GM21390 (cell line): ENCODE measurements around the gene SKOR1.

ENCODE experiments used
- ATAC-seq: cut with Tn5 transposase; IDR thresholded peaks from one replicate; pipeline ENCODE4 v1.9.1; 2021; ENCODE audit not compliant: unreplicated experiment

The SKOR1 gene

DNA sequence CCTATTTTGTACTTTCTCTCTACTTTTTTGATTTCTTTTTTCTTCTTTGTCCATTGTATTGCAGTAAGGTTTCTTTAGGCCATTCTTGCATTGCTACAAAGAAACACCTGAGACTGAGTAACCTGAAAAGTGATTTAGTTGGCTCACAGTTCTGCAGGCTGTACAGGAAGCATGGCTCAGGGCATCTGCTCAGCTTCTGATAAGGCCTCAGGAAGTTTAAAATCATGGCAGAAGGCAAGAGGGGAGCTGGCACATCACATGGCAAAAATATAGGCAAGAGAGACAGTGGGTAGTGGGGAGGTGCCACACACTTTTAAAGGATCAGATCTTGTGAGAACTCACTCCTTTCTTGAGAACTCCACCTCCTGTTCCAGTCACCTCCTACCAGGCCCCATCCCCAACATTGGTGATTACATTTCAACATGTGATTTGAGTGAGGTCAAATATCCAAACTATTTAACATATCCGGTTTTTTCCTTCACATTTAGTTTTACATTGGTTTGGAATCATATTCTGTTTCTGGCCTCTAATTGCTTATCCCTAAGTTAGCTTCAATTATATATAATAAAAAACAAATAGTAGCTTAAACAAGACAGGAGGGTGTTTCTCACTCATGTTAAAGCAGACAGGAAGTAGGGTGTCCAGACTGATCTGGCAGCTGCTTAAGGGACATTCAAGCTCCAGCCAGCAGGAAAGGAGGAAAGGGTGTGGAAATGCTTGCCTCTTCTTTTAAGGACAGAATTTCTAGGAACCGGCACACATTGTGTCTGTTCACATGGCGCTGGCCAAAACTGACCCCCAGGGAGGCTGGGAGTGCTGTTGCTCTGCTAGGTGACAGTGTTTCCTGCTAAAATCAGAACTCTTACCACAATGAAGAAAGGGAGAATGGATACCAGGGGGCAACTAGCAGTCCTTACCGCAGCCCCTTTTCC, 28.8 kb upstream of the SKOR1 start:
- no peak for ATAC-seq

DNA sequence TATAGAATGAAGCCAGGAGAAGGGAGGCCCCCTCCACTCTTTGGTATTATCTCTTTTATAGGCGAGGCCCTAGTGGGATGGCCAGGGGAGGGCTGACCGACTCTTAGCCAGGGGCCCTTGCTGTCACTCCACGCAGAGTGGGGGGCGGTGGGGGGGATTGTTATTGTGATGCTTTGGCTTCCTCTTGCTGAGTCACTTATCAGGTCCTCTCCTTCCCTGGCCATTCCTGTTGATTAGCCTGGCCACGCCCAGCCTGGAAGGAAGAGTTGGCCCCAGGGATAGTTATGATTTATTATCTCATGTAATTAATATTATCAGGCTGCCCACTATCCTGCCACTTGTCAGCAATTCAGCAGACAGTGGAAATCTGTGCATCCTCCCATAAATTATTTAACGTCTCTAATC, 25.5 kb upstream of the SKOR1 start:
- ATAC-seq = no peak

DNA sequence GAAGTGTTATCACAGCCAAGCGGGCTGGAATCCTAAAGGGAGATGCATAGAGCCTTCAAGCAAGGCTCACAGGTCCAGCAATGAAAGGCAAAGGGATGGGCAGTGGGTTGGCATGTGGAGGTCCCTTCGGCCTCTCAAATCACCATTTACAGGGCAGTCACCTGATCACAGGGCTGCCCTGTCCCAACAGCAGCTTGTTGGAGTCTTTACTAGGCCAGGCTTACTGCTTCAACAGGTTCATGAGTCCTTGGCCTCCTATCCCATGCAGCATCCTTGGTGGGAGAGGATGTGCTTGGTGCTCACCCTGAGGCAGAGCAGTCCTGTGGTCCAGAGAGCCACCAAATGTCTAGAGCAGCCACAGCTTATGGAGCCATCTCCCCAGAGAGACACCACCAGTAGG, 24.2 kb upstream of the SKOR1 start:
- ATAC-seq = no peak

DNA sequence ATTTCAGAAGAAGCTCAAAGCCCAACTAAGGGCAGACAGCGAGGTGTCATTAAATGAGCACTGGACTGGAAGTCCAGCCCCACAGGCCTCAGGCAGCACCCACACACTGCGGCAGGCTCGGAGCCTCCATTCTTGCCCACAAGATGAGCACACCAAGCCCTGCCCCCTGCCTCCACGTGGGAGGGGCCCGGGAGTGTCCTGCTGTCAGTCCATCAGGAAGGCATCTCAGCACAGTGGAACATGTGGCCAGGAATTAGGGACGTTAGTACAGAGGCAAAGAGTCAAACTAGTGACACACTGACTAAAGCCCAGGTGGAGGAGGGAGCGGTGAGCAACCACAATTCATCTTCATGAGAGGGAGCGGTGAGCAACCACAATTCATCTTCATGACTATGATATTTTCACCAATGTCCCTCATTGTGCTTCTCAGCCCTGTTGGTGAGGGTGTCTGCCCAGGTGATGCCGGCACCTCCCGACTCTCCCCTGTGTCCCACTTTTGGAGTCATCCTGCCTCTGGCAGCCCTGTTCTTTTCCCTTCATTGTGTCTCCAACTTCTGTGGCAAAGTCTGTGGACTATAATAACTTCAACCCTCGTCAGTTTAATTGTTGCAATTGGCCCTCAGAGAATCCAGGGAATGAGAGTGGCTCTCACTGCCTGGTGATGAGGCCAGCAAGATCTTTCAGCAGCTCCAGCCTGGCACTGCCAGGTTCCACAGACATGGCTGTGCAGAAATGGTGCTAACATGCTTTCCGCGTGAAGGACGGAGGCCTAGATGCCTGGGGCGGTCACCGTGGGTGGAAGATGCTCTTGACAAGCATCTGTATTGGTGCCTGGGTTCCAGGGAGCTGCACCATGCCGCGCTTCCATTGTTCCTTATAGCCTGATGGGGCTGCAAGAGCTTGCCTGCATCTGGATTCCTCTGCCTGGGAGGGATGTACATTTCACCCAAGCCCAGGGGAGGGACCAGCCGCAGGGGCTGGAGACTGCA, 23.1 kb upstream of the SKOR1 start:
- no peak for ATAC-seq

DNA sequence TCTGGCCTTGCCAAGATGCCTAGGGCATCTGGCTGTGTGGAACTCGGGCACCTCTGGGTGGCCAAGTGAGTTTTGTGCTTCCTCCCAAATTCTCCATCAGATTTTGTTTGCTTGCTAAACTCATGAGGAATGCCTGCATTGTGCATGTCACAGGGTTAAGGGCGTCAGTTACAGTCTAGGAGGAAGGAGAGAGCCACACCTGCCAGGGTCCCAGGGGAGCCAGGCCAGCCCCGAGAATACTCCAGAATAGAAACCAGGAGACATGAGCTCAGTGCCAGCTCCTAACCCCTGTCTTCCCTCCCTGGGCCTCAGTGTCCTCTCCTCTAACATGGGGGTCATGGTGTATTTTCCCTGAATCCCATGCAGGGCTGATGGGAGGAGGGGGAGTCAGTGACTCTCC, 22.0 kb upstream of the SKOR1 start:
- no peak for ATAC-seq

DNA sequence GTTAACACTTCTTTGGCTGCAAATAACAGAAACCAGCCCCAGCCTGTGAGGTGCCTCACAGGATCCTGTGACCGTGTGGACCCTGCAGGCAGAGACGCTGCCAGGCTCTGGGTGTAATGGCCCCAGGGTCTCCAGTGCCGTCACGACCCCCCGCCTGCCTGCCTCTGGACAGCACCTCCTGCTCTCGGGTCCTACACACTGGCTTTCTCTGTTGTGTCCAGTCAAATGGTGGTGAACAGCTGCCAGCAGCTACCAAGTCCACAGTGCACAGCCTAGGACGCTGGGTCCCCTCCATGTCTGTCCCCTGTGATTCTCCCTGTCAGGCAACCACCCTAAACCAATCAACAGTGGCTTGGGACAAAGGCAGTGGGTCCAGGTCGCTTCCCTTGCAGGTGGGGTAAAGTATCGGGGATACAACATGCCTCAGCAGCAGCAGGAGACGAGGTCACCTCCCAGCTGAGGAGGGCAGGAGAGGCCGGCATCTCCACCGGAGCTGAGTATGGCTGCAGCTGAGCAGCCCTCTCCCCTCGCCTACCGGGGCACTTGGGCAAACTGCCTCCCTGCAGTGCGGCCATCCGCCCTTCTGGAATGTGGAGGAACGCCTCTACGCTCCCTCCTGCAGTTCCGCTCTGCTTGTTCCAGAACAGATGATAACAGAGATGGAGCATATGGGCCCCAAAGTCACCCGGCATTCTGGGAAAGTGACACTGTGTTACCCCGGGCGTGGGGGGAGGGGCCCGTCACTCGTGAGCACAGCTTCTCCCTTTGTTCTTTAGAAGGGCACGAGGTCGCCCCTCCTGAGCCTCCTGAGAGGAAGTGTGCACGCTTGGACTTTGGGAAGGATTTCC, 21.1 kb upstream of the SKOR1 start:
- no peak for ATAC-seq

DNA sequence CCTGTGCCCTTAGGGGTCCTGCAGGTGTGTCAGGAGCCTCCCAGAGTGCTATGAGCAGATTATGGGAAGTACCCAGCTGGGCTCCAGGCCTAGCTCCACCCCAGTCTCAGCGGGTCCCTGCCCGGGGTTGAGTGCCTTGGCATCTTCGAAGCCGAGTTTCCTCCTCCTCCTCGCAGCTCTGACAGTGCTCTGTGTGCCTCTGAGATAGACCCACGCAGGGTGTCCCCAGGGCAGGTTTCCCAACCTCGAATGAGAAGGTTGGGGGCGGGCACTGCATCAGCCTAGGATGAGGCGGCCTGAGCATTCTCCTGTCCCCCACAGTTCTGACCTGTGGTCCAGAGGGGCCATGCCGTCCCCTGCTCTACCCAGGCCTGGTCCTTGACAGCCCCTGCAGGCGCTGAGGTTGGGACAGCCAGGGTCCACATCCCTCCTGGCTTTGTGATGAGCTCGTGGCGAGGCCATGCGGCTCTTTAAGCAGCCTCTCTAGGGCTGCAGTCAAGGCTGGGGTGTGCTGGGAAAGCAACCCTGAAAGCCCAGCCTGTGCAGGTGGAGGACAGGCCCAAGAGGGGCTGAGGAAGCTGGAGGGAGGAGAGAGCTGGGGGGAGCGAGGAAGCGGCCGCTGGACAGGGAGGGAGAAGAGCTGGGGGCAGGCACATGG, 20.2 kb upstream of the SKOR1 start:
- no peak for ATAC-seq

DNA sequence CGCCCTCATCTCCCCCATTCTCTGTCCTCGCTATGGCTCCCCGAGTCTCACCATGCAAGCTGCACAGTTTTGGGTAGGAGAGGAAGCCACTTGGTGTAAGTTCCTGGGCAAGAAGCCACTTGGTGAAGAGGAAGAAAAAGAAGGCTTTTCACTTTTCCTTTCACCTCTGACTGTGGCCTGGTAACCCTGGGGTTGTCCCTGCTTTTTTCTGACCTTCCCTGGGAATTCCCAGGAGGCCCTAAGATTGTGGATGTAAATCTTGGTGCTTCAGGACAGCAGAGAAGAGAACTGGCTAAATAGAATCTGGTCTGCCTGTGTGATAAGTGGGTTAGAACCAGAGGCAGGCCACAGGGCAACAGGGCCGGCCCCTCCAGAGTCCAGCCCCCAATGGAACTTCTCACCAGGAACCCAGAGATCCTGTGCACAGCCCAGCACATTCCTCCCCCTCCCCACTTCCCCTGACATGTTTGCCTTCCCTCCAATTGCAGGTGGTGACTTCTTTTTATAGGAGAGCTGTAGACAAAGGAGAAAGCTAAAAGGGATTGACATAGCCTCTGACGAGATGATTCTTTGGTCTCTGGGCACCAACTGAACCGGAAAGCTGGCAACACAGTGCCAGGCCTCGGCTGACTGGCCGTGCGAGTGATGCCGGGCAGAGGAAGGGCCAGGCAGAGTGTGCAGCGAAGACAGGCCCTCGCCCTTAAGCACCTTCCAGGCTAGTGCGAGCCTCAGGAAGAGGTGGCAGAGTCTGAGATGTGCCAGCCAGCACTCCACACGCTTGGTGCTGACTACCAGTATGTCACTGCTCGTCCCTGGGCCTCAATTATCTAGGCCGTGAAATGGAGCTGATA, 19.4 kb upstream of the SKOR1 start:
- no peak for ATAC-seq

DNA sequence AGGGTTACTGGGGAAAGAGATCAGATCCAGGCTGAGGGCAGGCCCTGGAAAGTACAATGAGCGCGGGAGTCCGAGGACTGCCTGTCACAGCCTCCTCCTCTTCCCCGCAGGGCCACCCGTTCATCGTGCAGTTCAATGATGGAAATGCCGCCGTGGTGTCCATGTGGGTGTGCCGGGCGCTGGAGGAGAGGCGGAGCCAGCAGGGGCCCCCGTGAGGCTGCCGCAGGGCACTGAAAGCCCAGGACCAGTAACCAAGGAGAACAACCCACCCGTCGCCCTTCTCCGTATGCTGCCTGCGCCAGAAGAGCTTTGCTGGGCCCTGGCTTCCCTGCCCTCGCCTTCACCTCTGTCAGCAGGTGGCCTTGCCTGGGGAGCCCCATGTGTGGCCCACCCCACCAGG, 18.8 kb upstream of the SKOR1 start:
- ATAC-seq = no peak

DNA sequence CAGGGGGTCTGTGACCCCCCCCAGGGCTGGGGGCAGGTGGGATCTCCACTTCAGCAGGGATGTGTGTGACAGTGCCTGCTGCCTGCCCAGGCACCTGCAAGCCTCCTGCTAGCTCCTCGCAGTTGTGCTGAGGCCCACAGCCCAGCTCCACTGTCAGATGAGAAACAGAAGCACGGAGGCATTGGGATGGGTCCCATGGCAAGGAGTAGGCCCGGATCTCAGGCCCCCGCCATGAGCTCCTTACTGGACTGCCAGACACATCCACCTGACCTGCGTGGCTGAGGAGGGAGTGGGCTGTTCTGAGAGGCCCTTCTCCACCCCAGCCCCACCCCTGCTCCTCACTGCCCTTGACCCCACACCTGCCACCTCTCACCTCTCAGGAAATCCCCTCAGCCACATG, 18.2 kb upstream of the SKOR1 start:
- no peak for ATAC-seq

DNA sequence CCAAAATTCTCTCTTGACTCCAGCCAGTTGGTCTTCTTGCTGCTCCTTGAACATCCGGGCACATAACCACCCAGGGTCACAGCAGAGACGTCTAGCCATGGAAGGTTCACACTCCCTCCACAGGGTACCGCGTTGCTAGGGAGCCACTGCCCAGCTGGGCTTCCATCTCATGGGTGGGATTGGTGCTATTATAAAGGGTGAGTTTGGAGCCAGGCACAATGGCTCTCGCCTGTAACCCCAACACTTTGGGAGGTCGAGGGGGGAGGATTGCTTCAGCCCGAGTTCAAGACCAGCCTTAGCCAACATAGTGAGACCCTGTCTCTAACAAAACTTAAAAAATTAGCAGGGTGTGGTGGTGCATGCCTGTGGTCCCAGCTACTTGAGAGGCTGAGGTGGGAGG, 17.5 kb upstream of the SKOR1 start:
- ATAC-seq = no peak

DNA sequence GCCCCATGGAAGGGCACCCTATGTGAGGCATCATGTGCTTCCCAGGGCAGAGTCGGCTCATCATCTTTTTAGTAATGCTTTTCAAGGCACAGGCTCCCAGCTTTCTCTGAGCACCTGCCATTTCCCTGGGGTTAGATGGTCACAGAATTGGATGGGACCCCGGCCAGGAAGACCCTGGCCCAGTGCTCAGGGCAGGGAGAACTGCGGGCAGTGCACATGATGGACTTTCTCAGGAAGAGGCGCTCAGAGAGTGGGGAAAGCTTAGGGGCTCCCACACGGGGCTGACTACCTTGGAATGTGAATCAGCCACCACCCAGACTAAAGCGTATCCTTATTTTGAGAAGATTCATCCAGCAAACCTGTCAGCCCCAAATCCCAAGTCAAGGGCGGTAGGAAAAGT, 16.5 kb upstream of the SKOR1 start:
- no peak for ATAC-seq

DNA sequence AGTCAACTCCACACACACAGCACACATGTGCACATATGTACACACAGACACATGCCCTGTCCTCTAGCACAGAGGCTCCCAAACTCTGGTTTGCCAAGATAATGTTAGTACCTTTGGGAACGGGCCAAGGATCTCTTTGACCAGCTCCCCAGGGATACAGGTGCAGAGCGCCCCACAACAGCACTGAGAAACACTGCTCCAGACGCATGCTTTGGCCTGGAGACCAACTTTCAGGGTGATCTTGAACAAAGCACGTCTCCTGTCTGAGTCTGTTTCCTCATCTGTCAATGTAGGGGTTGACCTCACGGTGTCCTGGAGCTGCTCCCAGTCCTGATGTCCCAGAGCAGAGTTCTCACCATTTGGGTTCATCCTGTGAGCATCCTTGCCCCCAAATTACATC, 15.9 kb upstream of the SKOR1 start:
- ATAC-seq = no peak

DNA sequence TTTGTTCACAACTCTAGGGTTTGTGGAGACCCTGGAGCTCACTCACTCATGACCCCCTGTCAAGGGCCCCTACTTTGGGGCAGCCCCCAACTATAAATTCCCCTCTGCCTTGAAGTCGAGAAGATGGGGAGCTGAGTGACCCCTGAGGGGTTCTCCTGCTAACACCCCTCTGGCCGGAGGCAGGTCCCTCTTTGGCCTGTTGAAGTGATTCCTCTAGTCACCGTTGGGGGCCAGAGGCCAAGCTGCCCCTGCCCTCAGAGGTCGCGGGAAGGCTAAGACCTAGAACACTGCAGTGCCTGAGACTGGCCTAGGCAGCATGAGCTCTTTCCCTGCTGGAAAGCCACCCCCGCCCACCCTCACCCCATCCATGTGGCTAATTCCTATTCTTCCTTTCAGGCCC, 15.4 kb upstream of the SKOR1 start:
- no peak for ATAC-seq

DNA sequence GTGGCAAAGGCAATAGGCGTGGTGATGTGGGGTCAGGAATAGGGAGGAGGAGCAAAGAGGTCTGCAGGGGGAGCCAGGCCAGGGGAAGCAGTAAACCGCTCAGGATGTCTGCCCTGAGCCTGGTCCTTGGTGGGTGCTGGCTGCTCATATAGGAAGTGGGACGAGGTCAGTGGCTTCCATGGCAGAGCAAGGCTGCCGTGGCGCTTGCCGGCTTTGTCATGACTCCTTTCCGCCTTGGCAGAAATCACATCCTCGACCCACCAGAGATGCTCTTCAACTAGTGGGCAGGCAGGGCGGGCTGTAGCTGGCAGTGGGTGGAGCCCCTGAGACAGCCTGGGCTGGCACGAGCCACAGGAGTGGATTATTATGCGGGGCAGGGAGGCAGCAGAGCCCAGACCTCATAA, 13.1 kb upstream of the SKOR1 start:
- no peak for ATAC-seq

DNA sequence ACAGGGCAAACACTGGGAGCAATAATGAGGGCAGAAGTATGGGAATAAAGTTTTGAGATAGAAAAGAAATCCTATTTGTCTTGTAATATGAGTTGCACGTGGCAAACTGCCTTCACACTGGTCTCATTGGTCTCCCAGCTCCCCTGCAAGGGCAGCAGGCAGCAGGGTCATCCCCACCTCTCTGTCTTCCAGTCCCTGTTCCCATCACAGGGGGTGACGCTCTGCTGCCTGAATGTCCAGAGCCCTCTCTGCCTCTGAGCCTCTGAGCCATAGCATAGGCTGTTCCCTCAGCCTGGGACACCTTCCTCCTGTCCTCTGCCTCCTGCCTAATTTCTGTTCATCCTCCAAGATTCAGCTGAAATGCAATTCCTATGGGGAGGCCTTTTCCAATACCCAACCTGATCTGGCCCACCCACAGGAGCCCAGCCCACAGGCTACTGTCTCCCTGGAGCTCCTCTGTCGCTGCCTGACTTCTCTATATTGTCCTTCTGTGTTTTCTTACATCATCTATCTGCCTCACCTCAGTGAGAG, 12.1 kb upstream of the SKOR1 start:
- no peak for ATAC-seq

DNA sequence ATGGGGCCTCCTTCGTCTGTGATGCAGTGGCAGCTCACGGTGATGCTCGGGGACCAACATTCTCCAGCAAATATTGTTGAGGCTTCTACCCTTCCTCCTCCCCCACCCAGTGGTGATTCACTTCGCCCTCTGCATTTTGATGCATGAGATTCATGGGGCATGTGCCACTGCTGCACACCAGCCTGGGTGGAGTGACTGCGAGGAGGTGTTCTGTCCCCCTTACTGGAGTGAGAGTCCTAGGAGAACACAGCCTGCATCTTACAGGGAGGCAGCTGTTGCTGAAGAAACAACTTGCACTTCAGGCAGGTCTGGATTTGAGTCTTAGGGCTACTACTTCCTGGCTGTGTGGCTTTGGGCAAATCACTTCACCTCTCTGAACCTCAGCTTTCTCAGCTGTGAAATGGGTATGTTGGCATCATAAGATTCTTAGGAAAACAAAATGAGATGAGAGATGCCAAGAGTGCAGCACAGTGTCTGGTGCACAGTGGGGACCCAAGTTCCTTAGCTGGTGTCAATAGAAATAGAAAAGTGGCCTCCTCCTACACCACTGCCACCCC, 10.2 kb upstream of the SKOR1 start:
- ATAC-seq = no peak

DNA sequence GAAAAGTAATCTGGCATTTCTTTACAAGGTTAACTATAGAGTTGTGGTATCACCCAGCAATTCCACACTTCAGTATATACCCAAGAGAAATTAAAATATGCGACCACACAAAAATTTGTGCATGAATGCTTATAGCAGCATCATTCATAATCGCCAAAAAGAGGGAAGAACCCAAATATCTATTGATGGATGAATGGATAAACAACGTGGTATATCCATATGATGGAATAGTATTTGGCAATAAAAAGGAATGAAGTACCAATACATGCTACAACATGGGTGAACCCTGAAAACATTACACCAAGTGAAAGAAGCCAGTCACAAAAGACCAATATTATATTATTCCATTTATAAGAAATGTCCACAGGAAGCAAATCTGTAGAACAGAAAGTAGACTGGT, 8.6 kb upstream of the SKOR1 start:
- ATAC-seq = no peak

DNA sequence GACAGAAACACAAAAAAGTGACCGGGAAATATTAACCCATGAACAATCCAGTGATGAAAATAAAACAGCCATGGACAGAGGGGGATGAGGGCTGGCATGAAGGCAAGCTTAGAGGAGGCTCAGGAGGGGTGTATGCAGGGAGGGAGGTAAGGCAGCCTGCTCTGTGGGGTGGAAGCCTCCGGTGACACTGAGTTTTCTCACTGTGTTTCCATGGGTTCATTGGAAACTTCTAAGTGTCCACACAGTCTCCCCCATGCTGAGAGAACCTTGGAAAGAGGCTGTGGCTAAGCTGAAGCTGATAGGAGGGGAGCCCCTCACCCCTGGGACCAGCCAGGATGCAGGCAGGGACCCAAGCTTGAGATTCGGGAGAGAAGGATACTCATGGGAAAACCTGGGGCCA, 6.8 kb upstream of the SKOR1 start:
- ATAC-seq = no peak
